ENCODE measurements around the gene NEUROD1.

The NEUROD1 gene

GRCh38 chr2:181679544-181679979 is 755 bp downstream of the NEUROD1 start:
- DNase-seq: no peak

- DNase-seq: no peak
Measured at GRCh38 chr2:181678861-181679543, 1.3 kb downstream of the NEUROD1 start.

- DNase-seq: no peak
Measured at GRCh38 chr2:181677912-181678586, 2.3 kb downstream of the NEUROD1 start.

- DNase-seq: no peak
Measured at GRCh38 chr2:181675254-181675653, 5.1 kb downstream of the NEUROD1 start.

GRCh38 chr2:181674461-181674860 is 5.9 kb downstream of the NEUROD1 start:
- no peak for DNase-seq

- no peak for DNase-seq
Measured at GRCh38 chr2:181673173-181673572, 7.1 kb downstream of the NEUROD1 start.

- DNase-seq: no peak
Measured at GRCh38 chr2:181672255-181673008, 7.9 kb downstream of the NEUROD1 start.

GRCh38 chr2:181670632-181671031 is 9.7 kb downstream of the NEUROD1 start:
- DNase-seq: no peak

- DNase-seq: no peak
Measured at GRCh38 chr2:181667234-181667633, 13.1 kb downstream of the NEUROD1 start.

GRCh38 chr2:181662287-181662686 is 18.0 kb downstream of the NEUROD1 start:
- no peak for DNase-seq

- no peak for DNase-seq
Measured at GRCh38 chr2:181660181-181660580, 20.1 kb downstream of the NEUROD1 start.

- no peak for DNase-seq
Measured at GRCh38 chr2:181658444-181658843, 21.9 kb downstream of the NEUROD1 start.

- DNase-seq: no peak
Measured at GRCh38 chr2:181657379-181657778, 22.9 kb downstream of the NEUROD1 start.

GRCh38 chr2:181656450-181657291 is 23.6 kb downstream of the NEUROD1 start, which contains the start of gene CERKL:
Gene CERKL, minus strand, starts transcription at chr2:181657105. Its CDS starts 99 bp downstream, at chr2:181657006.
- DNase-seq: peak; percentile 14 to 52

- DNase-seq: no peak
Measured at GRCh38 chr2:181655519-181655918, 24.8 kb downstream of the NEUROD1 start.

GRCh38 chr2:181649436-181649979 is 30.8 kb downstream of the NEUROD1 start:
- no peak for DNase-seq

- DNase-seq: no peak
Measured at GRCh38 chr2:181648478-181649155, 31.7 kb downstream of the NEUROD1 start.

- DNase-seq: no peak
Measured at GRCh38 chr2:181646415-181646987, 33.8 kb downstream of the NEUROD1 start.

GRCh38 chr2:181643151-181643550 is 37.2 kb downstream of the NEUROD1 start:
- no peak for DNase-seq

- DNase-seq: no peak
Measured at GRCh38 chr2:181642086-181642485, 38.2 kb downstream of the NEUROD1 start.

- DNase-seq: no peak
Measured at GRCh38 chr2:181639686-181640085, 40.6 kb downstream of the NEUROD1 start.
